HepG2 (cell line): ENCODE results near the gene ZBTB32. TPM values are rescaled to one million over a fixed set of nuclear protein-coding genes. Genes with fewer than 3 reads are reported as not detected.

Experiments
- ATAC-seq: fragments of 200-7000 bp; cut with Tn5 transposase; 3 replicates; pipeline ENCODE4 v1.9.1; 2020; ENCODE audit warnings: mild to moderate bottlenecking, moderate library complexity
- BruUV-seq: library from RNA; stranded (reverse); fragments of 400-500 nt; replicated peaks from 2 replicates; lab custom pipeline; 2021; lab: Mats Ljungman, UMichigan
- CTCF ChIA-PET: fragments of 300-600 bp; formaldehyde crosslinking; extraction: SDS; loops from one replicate; lab custom pipeline; 2021; ENCODE audit warnings: low total read pairs, inconsistent platforms, low intra/inter-chr PET ratio; lab: Yijun Ruan, JAX
- POLR2A ChIA-PET: fragments of 350-600 bp; sonication (Branson Sonifier 250); formaldehyde crosslinking; loops from one replicate; lab custom pipeline; 2020; ENCODE audit warnings: antibody characterized with exemption, inconsistent platforms; lab: Yijun Ruan, JAX
- DNase-seq: peaks from one replicate; pipeline ENCODE4 v3.0.0-alpha.2; 2015; ENCODE audit warnings: low spot score
- FAIRE-seq: peaks from 3 replicates; lab custom pipeline; 2011; peaks lifted over from hg19 to GRCh38; lab: Jason Lieb, UNC
- H2AFZ ChIP-seq: one replicate; pipeline ENCODE4 v1.6.1; 2011; ENCODE audit warnings: low read length, inconsistent platforms
- H3K27ac ChIP-seq: fragments of 300-600 bp; 3 replicates; pipeline ENCODE4 v1.8.0; 2011; ENCODE audit warnings: mixed run types, mild to moderate bottlenecking, mixed read lengths, low read length, inconsistent platforms; ENCODE audit not compliant: insufficient read depth; ENCODE audit errors: extremely low read length
- H3K27me3 ChIP-seq, 2 experiments: fragments of 200-600 bp in 1 of 2; 2 replicates in 1 of 2; 3 replicates in 1 of 2; pipeline versions ENCODE4 v1.6.0 to v1.8.0; 2011; ENCODE audit warnings: low read length in 2 of 2, mild to moderate bottlenecking in 2 of 2, moderate library complexity in 2 of 2, inconsistent platforms in 1 of 2; ENCODE audit not compliant: insufficient read depth in 2 of 2, control insufficient read depth in 1 of 2
- H3K36me3 ChIP-seq, 2 experiments: fragments of 200-600 bp in 1 of 2; replicated peaks in 1 of 2; 2 replicates in 1 of 2; 3 replicates in 1 of 2; pipeline versions ENCODE4 v1.5.1 to v1.8.0; 2011; ENCODE audit warnings: low read length in 2 of 2, inconsistent platforms in 1 of 2; ENCODE audit not compliant: insufficient read depth in 2 of 2, control insufficient read depth in 1 of 2
- H3K4me1 ChIP-seq: 2 replicates; pipeline ENCODE4 v1.5.1; 2012; ENCODE audit warnings: low read length, inconsistent platforms; ENCODE audit not compliant: insufficient read depth
- H3K4me2 ChIP-seq: 2 replicates; pipeline ENCODE4 v1.6.0; 2011; ENCODE audit warnings: low read depth, low read length, inconsistent platforms
- H3K4me3 ChIP-seq, 3 experiments: fragments of 200-600 bp in 1 of 3; sonication (generic), shearing (Covaris generic) in 1 of 3; replicated peaks in 1 of 3; 2 replicates each; pipeline ENCODE4 v1.5.1; 2011 to 2016; ENCODE audit warnings: low read length in 3 of 3, inconsistent platforms in 2 of 3, low read depth in 2 of 3, mild to moderate bottlenecking in 2 of 3, control low read depth in 1 of 3, mixed read lengths in 1 of 3; ENCODE audit not compliant: insufficient read depth in 1 of 3
- H3K79me2 ChIP-seq: one replicate; pipeline ENCODE4 v1.6.1; 2011; ENCODE audit warnings: low read length, inconsistent platforms; ENCODE audit not compliant: insufficient read depth
- H3K9ac ChIP-seq: 2 replicates; pipeline ENCODE4 v1.6.0; 2011; ENCODE audit warnings: mild to moderate bottlenecking, low read depth, low read length, inconsistent platforms; ENCODE audit not compliant: insufficient read depth
- H3K9me3 ChIP-seq: 2 replicates; pipeline ENCODE4 v1.5.1; 2012; ENCODE audit warnings: mild to moderate bottlenecking, low read length
- H4K20me1 ChIP-seq: 2 replicates; pipeline ENCODE4 v1.6.0; 2011; ENCODE audit warnings: inconsistent platforms, mild to moderate bottlenecking, low read length, moderate library complexity; ENCODE audit not compliant: insufficient read depth
- GTF2F1 ChIP-seq: fragments of 150-350 bp; IDR thresholded peaks from 2 replicates; pipeline ENCODE4 v1.6.1; 2014; ENCODE audit warnings: low read length
- PHF20 ChIP-seq: sonication (generic); formaldehyde crosslinking; IDR thresholded peaks from 2 replicates; pipeline ENCODE4 v1.5.0; 2020; ENCODE audit warnings: mild to moderate bottlenecking, missing genetic modification reagents
- RBAK ChIP-seq: sonication (generic); formaldehyde crosslinking; IDR thresholded peaks from 2 replicates; pipeline ENCODE4 v1.5.1; 2020; ENCODE audit warnings: mild to moderate bottlenecking, missing genetic modification reagents
- SNAPC2 ChIP-seq: sonication (generic); formaldehyde crosslinking; IDR thresholded peaks from 2 replicates; pipeline ENCODE4 v1.8.1; 2022; ENCODE audit warnings: mild to moderate bottlenecking, missing genetic modification reagents
- TSC22D2 ChIP-seq: sonication (generic); formaldehyde crosslinking; IDR thresholded peaks from 2 replicates; pipeline ENCODE4 v1.5.1; 2020; ENCODE audit warnings: missing genetic modification reagents, mild to moderate bottlenecking, borderline replicate concordance
- U2AF1 ChIP-seq: fragments of 200-400 bp; formaldehyde crosslinking; optimal IDR thresholded peaks from 2 replicates; pipeline ENCODE3; 2017; ENCODE audit warnings: mild to moderate bottlenecking, low read depth, low read length
- U2AF2 ChIP-seq: fragments of 200-400 bp; formaldehyde crosslinking; IDR thresholded peaks from 2 replicates; pipeline ENCODE4 v1.6.1; 2017; ENCODE audit warnings: low read depth, mild to moderate bottlenecking, low read length
- WIZ ChIP-seq: sonication (generic); formaldehyde crosslinking; IDR thresholded peaks from 2 replicates; pipeline ENCODE4 v1.5.1; 2020; ENCODE audit warnings: mild to moderate bottlenecking, missing genetic modification reagents
- ZFX ChIP-seq: sonication (generic); formaldehyde crosslinking; IDR thresholded peaks from 2 replicates; pipeline ENCODE4 v1.4.0; 2020; ENCODE audit warnings: mild to moderate bottlenecking, low read depth, missing genetic modification reagents, moderate library complexity
- ZNF432 ChIP-seq: sonication (generic); formaldehyde crosslinking; IDR thresholded peaks from 2 replicates; pipeline ENCODE4 v1.5.0; 2020; ENCODE audit warnings: missing genetic modification reagents, mild to moderate bottlenecking, borderline replicate concordance
- WGBS: methylation state at CpG from one replicate; pipeline ENCODE4 v1.1.6; 2017; ENCODE audit warnings: low lambda C conversion rate; 5-methylcytosine and 5-hydroxymethylcytosine counted together
- in situ Hi-C: cut with HindIII; loops from 2 replicates; pipeline ENCODE4 v1.10.0; 2017; ENCODE audit warnings: low pct_unique_long_range_greater_than_20kb; ENCODE audit not compliant: extremely low pct_ligation_motif_present
- intact Hi-C: fragments of 100-400 bp; cut with micrococcal nuclease; formaldehyde crosslinking; loops from one replicate; pipeline ENCODE4 v1.10.0; 2022; ENCODE audit not compliant: unreplicated experiment
- polyA plus RNA-seq, 8 experiments: library from polyadenylated mRNA; depleted of rRNA in 3 of 8; stranded (reverse) in 7 of 8; unstranded in 1 of 8; fragments of >200 nt; fragmentation: Illumina TruSeq in 4 of 8; extraction: Trizol in 4 of 8; gene quantifications; 2 replicates each; pipeline versions ENCODE4 v1.2.1 to v1.2.3, GENCODE V29; 2011 to 2016; ENCODE audit warnings: low read depth in 4 of 8, missing spikeins in 1 of 8, mixed read lengths in 1 of 8; ENCODE audit not compliant: insufficient read depth in 1 of 8
- total RNA-seq, 5 experiments: library from RNA; depleted of rRNA; stranded (reverse); fragments of >200 nt; fragmentation: Illumina TruSeq; extraction: Trizol; gene quantifications; 2 replicates each; pipeline ENCODE4 v1.2.3, GENCODE V29; 2016; ENCODE audit warnings: low read depth in 1 of 5
- TF ChIP-seq, protein P1 (sequence below): sonication (generic); formaldehyde crosslinking; IDR thresholded peaks from 2 replicates; pipeline ENCODE4 v1.5.1; 2020; ENCODE audit warnings: mild to moderate bottlenecking, missing genetic modification reagents, borderline replicate concordance
- TF ChIP-seq, protein P2 (sequence below): fragments of 450-650 bp; IDR thresholded peaks from 2 replicates; pipeline ENCODE4 v1.6.1; 2016
- TF ChIP-seq, protein P3 (sequence below): IDR thresholded peaks from 2 replicates; pipeline ENCODE4 v1.6.1; 2016; ENCODE audit warnings: low read depth, borderline replicate concordance
- TF ChIP-seq, protein P4 (sequence below): sonication (generic); formaldehyde crosslinking; IDR thresholded peaks from 2 replicates; pipeline ENCODE4 v1.4.0; 2020; ENCODE audit warnings: missing genetic modification reagents

ZBTB32 gene
- total and polyA plus RNA-seq, 2 of the 13 experiments (the other 11 are each of a cell fraction or from before 2014, with no cell fraction given) = not detected

DNA sequence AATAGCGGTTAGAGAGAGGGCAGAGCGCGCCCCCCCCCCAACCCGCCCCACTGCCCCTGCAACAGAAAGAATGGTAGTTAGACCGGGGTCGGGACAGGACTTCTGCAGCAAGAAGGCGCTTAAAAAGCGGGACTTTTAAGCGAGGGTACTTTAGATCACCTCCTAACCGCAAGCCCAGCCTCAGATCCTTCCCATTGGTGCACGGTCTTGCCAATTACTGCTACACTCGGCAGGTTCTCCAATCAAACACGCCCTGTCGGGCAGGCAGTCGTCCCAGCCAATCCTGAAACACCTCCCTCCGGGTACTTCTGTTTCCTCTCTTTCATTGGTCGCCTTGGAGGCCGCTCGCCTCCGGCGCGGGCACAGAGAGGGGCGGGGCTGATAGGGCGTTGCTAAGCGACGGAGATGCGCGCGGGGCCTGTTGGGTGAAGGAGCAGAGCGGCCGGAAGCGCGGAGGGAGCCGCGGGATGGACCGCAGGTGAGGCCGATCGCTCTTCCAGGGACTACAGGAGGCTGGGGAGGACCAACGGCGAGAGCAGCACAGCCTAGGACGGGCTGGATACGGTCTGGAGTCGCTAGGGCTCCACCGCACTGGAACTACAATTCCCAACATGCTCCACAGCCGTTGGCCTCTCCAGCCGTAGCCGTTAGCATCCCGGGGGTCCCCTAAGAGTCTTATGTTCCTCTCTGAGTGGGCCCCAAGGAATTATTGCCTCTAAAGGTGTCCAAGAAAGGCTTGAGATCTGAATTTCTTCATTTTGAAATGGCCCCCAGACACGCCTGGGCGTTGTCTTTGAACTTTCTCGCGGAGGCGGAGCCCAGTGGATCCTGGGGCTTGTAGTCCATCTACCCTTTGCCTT lies 53.6 kb downstream of the ZBTB32 start, which contains the start of gene PROSER3 (continued):
- TF ChIP-seq, protein P1, sequence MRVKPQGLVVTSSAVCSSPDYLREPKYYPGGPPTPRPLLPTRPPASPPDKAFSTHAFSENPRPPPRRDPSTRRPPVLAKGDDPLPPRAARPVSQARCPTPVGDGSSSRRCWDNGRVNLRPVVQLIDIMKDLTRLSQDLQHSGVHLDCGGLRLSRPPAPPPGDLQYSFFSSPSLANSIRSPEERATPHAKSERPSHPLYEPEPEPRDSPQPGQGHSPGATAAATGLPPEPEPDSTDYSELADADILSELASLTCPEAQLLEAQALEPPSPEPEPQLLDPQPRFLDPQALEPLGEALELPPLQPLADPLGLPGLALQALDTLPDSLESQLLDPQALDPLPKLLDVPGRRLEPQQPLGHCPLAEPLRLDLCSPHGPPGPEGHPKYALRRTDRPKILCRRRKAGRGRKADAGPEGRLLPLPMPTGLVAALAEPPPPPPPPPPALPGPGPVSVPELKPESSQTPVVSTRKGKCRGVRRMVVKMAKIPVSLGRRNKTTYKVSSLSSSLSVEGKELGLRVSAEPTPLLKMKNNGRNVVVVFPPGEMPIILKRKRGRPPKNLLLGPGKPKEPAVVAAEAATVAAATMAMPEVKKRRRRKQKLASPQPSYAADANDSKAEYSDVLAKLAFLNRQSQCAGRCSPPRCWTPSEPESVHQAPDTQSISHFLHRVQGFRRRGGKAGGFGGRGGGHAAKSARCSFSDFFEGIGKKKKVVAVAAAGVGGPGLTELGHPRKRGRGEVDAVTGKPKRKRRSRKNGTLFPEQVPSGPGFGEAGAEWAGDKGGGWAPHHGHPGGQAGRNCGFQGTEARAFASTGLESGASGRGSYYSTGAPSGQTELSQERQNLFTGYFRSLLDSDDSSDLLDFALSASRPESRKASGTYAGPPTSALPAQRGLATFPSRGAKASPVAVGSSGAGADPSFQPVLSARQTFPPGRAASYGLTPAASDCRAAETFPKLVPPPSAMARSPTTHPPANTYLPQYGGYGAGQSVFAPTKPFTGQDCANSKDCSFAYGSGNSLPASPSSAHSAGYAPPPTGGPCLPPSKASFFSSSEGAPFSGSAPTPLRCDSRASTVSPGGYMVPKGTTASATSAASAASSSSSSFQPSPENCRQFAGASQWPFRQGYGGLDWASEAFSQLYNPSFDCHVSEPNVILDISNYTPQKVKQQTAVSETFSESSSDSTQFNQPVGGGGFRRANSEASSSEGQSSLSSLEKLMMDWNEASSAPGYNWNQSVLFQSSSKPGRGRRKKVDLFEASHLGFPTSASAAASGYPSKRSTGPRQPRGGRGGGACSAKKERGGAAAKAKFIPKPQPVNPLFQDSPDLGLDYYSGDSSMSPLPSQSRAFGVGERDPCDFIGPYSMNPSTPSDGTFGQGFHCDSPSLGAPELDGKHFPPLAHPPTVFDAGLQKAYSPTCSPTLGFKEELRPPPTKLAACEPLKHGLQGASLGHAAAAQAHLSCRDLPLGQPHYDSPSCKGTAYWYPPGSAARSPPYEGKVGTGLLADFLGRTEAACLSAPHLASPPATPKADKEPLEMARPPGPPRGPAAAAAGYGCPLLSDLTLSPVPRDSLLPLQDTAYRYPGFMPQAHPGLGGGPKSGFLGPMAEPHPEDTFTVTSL (CRISPR knock-in tag) = no peak
- TF ChIP-seq ZFX = peak; percentile 80

DNA sequence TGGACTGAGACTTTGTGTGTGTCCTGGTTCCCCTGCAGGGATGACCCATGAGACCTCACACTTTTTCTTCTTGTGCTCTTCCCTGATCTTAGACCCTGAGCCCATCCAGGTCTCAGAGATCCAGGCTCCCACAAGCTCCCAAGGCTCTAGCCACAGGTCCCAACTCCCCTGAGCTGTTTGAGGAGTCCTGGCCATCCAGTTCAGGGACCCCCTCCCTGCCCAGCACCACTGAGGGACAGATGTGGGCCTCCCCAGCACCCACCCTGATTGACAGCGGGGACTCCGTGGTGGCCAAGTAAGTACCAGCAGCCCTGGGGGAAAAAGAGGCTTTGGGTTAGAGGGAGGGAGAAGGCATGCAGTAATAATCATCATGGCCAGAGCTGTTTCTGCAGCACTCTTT lies 55.3 kb downstream of the ZBTB32 start:
- H3K4me2 ChIP-seq = peak overlapping the region; percentile 69; the same call in 1 of the 2 replicates
- DNase-seq (no peak), ATAC-seq (no peak), FAIRE-seq (no peak)
- no peaks in the 10 kb centered on the region for H4K20me1 ChIP-seq
- intact Hi-C loops (no loop called here), in situ Hi-C loops (no loop called here)
- peaks cover 20% of the 10 kb centered on the region for H3K4me1 ChIP-seq
- H3K4me3 ChIP-seq = no peak overlapping the region
- peaks cover 2 to 20% of the 10 kb centered on the region in 2 experiments; a peak in 4 of 5 replicates for H3K36me3 ChIP-seq
- 100% methylated on average over 2 of the region's 2 CpGs for WGBS
- no peaks in the 10 kb centered on the region for H3K27me3 ChIP-seq
- peaks cover 6% of the 10 kb centered on the region for H3K79me2 ChIP-seq
- CTCF ChIA-PET = no interaction called here
- BruUV-seq = no TSS peak
- no peaks in the 10 kb centered on the region for H3K9me3 ChIP-seq
- no peak overlapping the region for H3K27ac ChIP-seq
- H2AFZ ChIP-seq = no peak overlapping the region
- H3K9ac ChIP-seq = peak overlapping the region; percentile 34; the same call in 1 of the 2 replicates
- POLR2A ChIA-PET = no interaction called here
- TF ChIP-seq WIZ (CRISPR knock-in tag) (no peak), TSC22D2 (CRISPR knock-in tag) (no peak), PHF20 (CRISPR knock-in tag) (no peak), RBAK (CRISPR knock-in tag) (no peak), GTF2F1 (no peak), SNAPC2 (no peak), ZNF432 (CRISPR knock-in tag) (no peak), U2AF2 (no peak), U2AF1 (no peak)
- TF ChIP-seq, protein P2, sequence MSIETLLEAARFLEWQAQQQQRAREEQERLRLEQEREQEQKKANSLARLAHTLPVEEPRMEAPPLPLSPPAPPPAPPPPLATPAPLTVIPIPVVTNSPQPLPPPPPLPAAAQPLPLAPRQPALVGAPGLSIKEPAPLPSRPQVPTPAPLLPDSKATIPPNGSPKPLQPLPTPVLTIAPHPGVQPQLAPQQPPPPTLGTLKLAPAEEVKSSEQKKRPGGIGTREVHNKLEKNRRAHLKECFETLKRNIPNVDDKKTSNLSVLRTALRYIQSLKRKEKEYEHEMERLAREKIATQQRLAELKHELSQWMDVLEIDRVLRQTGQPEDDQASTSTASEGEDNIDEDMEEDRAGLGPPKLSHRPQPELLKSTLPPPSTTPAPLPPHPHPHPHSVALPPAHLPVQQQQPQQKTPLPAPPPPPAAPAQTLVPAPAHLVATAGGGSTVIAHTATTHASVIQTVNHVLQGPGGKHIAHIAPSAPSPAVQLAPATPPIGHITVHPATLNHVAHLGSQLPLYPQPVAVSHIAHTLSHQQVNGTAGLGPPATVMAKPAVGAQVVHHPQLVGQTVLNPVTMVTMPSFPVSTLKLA = no peak
- TF ChIP-seq, protein P3, sequence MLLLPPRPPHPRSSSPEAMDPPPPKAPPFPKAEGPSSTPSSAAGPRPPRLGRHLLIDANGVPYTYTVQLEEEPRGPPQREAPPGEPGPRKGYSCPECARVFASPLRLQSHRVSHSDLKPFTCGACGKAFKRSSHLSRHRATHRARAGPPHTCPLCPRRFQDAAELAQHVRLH (CRISPR knock-in tag) = no peak
- TF ChIP-seq, protein P4, sequence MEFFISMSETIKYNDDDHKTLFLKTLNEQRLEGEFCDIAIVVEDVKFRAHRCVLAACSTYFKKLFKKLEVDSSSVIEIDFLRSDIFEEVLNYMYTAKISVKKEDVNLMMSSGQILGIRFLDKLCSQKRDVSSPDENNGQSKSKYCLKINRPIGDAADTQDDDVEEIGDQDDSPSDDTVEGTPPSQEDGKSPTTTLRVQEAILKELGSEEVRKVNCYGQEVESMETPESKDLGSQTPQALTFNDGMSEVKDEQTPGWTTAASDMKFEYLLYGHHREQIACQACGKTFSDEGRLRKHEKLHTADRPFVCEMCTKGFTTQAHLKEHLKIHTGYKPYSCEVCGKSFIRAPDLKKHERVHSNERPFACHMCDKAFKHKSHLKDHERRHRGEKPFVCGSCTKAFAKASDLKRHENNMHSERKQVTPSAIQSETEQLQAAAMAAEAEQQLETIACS = no peak
